Measurements from ENCODE around the gene HTR4. TPM values are rescaled to one million over a fixed set of nuclear protein-coding genes. Genes with fewer than 3 reads are reported as not detected.
A peak's percentile ranks its signal among the peaks of the same experiment; 100 is the strongest.

HTR4 gene
- total and polyA plus RNA-seq, 2 donors from 2014 or later, result 0.22 TPM; not detected in 1

DNA sequence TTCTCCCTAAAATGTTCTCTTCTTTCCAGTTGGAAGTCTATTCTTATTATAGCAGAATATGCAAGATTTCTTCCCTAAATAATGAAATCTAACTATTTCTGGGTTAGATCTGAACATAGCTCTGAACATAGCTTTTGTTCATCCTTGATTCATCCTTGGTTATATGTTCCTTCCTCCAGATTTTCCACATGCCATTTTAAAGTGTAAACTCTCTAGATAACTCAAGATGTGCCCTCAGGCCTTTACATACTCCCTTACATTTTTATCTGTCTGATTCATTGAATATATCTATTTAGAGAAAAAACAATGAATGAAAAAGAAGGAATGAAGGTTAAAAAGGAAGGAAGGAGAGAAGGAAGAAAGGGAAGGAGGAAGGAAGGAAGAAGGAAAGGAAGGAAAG is 169.7 kb downstream of the HTR4 start:
- intact Hi-C loops (cut with DNase I), result no loop called here
- Histone ChIP-seq H3K36me3 (ENCODE audit: control insufficient read depth in 2 of 3, insufficient read depth in 3 of 3, low read length in 3 of 3) (no peaks in the 10 kb centered on the region), H3K9me3 (ENCODE audit: control insufficient read depth in 2 of 3, insufficient read depth in 1 of 3, low read length in 3 of 3) (no peaks in the 10 kb centered on the region), H3K9ac (ENCODE audit: low read length in 3 of 3) (no peak overlapping the region), H3K4me3 (ENCODE audit: low read length in 3 of 3) (no peak overlapping the region), H3K27me3 (ENCODE audit: control insufficient read depth, insufficient read depth, low read length) (no peaks in the 10 kb centered on the region), H3K4me1 (ENCODE audit: control insufficient read depth in 2 of 3, insufficient read depth in 2 of 3, low read depth in 1 of 3, low read length in 3 of 3) (no peaks in the 10 kb centered on the region), H3K27ac (ENCODE audit: low read depth in 2 of 2, low read length in 2 of 2) (no peak overlapping the region)
- FAIRE-seq (no peak), DNase-seq (no peak)
- TF ChIP-seq CTCF (IDR thresholded peaks at IDR 0.05; ENCODE audit: borderline replicate concordance, extremely low read depth, insufficient read depth), result no peak

- Histone ChIP-seq H3K4me1 (ENCODE audit: control insufficient read depth in 2 of 3, insufficient read depth in 2 of 3, low read depth in 1 of 3, low read length in 3 of 3) (no peaks in the 10 kb centered on the region), H3K27me3 (ENCODE audit: control insufficient read depth, insufficient read depth, low read length) (no peaks in the 10 kb centered on the region), H3K9ac (ENCODE audit: low read length in 3 of 3) (no peak overlapping the region), H3K27ac (ENCODE audit: low read depth in 2 of 2, low read length in 2 of 2) (no peak overlapping the region), H3K36me3 (ENCODE audit: control insufficient read depth in 2 of 3, insufficient read depth in 3 of 3, low read length in 3 of 3) (no peaks in the 10 kb centered on the region), H3K9me3 (ENCODE audit: control insufficient read depth in 2 of 3, insufficient read depth in 1 of 3, low read length in 3 of 3) (no peaks in the 10 kb centered on the region), H3K4me3 (ENCODE audit: low read length in 3 of 3) (no peak overlapping the region)
- intact Hi-C loops (cut with DNase I), result no loop called here
- no peak for TF ChIP-seq CTCF (IDR thresholded peaks at IDR 0.05; ENCODE audit: borderline replicate concordance, extremely low read depth, insufficient read depth)
- DNase-seq (no peak), FAIRE-seq (no peak)
Observed at GRCh38 chr5:148483750-148484149, 170.6 kb downstream of the HTR4 start.

DNA sequence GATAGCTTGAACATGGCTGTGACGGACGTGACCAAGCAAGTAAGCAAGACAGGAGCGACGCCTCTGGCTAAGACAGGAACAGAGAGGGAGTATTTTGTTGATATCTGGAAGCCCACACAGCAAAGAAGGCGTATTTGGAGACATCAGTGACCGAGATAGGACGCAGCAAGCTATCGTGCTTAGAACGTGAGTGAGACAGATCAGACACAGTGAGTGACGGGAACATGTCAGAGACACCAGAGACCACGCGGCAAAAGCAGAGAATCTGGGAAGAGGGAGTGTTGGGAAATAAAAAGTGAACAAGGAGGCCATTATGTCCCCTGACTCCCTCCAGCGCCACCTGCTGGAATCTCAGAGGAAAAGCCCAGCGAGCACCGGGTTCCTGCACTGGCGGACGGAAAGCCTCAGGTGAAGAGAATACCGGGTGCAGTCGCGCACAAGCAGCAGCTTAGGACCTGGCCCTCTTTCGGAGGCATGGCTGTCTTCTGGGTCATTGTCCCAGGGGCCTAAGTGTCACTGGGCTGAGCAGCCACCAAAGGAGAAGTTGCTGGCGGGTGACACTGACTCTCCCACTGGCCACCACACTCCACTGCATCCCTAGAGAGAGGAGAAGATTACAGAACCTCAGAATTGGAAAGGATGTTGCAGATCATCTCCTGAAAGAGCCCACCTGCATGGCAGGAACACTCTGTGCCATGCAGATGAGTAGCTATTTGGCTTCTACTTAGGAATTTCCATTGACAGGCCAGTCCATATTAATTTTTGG is 171.4 kb downstream of the HTR4 start:
- FAIRE-seq (no peak), DNase-seq (peak; percentile 34 to 76 (median 53))
- Histone ChIP-seq H3K4me1 (ENCODE audit: control insufficient read depth in 2 of 3, insufficient read depth in 2 of 3, low read depth in 1 of 3, low read length in 3 of 3) (no peaks in the 10 kb centered on the region), H3K9me3 (ENCODE audit: control insufficient read depth in 2 of 3, insufficient read depth in 1 of 3, low read length in 3 of 3) (no peaks in the 10 kb centered on the region), H3K36me3 (ENCODE audit: control insufficient read depth in 2 of 3, insufficient read depth in 3 of 3, low read length in 3 of 3) (no peaks in the 10 kb centered on the region), H3K27me3 (ENCODE audit: control insufficient read depth, insufficient read depth, low read length) (no peaks in the 10 kb centered on the region), H3K4me3 (ENCODE audit: low read length in 3 of 3) (no peak overlapping the region), H3K27ac (ENCODE audit: low read depth in 2 of 2, low read length in 2 of 2) (no peak overlapping the region), H3K9ac (ENCODE audit: low read length in 3 of 3) (no peak overlapping the region)
- TF ChIP-seq CTCF (IDR thresholded peaks at IDR 0.05; ENCODE audit: borderline replicate concordance, extremely low read depth, insufficient read depth), result peak; percentile 69
- intact Hi-C loops (cut with DNase I), result no loop called here

Data from kidney (tissue), 14 donors.